NCI-H128 (cell line): ENCODE data around the gene PDE1C.

Source experiments
- DNase-seq: peaks from one replicate; lab custom pipeline; 2025; ENCODE audit not compliant: unreplicated experiment; lab: John Stamatoyannopoulos, UW

Gene PDE1C

DNA sequence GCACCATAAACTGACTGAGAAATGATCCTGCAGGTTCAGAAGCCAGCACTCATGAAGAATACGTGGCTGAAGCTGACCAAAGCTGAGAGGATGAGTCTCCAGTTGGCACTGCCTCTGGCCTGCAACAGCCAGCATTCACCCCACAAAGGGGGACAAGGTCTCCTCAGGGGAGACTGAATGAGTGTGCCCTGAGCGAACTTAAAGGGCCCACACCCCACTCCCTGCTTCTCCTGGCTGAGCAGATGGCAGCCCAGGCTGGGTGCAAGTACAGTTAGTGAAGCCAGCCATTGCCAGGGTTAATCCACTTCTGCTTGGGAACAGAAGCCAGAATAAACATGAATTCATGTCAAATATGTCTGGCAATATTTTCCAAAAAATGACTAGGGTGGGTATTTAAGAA lies 285.1 kb downstream of the PDE1C start:
- DNase-seq, result no peak

- DNase-seq, result no peak
Measured at GRCh38 chr7:31783221-31783620, 287.0 kb downstream of the PDE1C start.

DNA sequence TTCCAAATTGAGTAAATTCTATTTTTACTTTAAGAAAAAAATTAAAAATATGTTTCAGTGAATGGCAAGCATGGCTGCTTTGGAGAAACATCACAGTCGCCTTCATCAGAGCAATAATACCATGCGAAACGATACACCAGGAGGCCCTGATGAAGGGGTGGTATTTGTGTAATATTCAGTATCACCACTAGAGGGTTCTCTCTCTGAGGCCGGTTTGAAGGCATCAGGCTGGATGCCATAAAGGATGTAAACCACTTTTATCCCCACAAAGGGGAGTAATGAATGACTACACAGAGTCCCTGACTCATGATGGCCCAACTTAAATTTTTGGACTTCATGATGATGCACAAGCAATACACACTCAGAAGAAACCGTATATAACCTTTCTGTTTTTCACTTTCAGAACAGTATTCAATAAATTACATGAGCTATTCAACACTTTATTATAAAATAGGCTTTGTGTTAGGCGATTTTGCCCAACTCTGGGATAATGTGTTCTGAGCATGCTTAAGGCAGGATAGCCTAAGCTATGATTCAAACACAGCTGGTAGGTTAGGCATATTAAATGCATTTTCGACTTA lies 287.7 kb downstream of the PDE1C start:
- no peak for DNase-seq

GRCh38 chr7:31778296-31778695 lies 291.9 kb downstream of the PDE1C start:
- no peak for DNase-seq

DNA sequence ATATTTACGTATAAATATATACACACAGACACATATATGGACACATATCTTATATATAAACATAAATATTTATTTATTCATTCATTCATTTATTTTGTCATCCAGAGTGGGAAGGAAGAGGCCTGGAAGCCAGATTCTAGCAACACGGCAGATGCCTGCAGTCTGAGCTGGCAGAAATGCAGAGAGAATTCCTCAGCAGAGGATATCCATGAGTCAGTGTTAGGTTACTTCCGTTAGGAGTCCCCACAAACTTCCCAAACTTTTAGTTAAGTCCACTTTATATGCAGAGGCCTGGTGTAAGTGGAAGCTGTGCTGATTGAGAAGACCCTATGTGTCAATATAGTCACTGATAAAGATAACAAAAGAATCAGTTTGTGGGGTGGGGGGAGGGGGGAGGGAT lies 293.6 kb downstream of the PDE1C start:
- no peak for DNase-seq

DNA sequence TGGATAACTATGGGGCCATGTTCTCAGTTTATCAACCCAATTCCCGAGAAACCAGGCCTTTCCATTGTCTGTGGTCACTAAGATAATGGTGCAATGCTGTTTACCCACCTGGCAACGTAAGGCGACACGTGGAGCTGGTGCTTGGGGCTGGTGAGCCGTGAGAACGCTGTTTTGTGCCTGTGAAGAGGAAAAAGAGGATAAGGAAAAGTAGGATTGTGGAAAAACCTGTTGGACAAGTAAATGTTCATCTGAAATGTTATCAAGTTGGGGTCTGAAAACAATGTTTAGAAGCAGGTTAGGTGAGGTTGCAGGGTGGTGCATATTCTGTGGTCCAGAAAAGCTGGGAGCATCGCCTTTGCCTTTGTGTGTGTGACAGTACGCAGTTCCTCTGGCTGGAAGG lies 294.7 kb downstream of the PDE1C start:
- no peak for DNase-seq

GRCh38 chr7:31772211-31772610 lies 298.0 kb downstream of the PDE1C start:
- DNase-seq, result no peak

- DNase-seq, result no peak
Measured at GRCh38 chr7:31767686-31768358, 302.4 kb downstream of the PDE1C start.

GRCh38 chr7:31764462-31764861 lies 305.7 kb downstream of the PDE1C start:
- no peak for DNase-seq

DNA sequence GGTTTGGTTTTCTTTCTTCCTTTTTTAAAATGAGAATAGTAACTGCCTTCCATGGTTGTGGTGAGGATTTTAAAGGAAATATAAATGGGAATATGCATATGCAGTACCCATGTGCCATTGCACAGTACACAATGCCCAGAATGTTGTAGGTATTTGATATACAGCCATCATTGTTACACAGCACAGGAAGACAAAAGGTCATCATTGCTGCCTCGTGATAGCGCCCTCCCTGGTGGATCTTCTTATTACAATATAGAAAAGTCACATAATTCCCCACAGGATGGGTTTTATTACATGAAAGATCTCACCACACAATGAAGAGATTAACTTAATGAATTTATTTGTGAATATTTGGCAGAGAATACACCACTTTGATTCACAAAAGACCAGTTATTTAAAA lies 306.7 kb downstream of the PDE1C start:
- DNase-seq, result no peak

GRCh38 chr7:31761646-31762045 lies 308.6 kb downstream of the PDE1C start:
- no peak for DNase-seq

- no peak for DNase-seq
Measured at GRCh38 chr7:31758755-31759154, 311.5 kb downstream of the PDE1C start.

- no peak for DNase-seq
Measured at GRCh38 chr7:31751726-31752125, 318.5 kb downstream of the PDE1C start.

DNA sequence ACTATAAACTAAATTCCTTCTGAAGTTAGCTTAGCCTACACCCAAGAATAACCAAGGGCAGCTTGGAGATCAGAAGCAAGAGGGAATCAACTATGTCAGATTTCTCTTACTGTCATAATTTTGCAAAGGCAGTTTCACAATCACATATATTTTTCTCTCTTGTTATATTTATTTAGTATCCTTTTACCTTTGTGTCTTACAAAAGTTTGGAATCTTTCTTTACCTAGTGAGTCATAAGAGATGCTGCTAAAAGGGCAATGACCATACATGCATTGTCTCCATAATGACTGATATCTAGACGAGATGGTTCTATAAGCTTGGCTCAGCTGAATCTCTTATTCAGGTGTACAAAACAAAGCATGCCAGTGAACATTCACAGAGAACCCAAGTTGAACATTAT lies 322.1 kb downstream of the PDE1C start:
- DNase-seq, result no peak

GRCh38 chr7:31747553-31747952 lies 322.7 kb downstream of the PDE1C start:
- no peak for DNase-seq

GRCh38 chr7:31744294-31744874 lies 325.8 kb downstream of the PDE1C start:
- peak; percentile 28 for DNase-seq

DNA sequence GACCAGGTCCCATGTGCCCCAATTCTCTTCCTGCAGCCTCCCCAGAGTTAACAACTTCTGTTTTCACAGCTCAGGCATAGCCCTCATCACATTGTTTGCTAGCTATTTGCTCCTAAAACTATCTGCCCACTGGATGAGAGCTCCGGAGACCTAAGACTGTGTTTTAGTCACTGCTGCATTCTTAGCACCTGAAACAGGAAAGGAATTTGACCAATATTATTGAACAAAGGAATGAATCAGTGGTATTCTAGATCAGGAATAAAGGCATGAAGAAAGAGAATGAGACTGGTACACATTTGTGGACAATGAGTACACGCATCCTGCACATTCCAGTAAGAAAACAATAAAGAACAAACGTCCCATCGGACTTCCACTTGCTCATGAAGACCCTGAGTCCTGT lies 328.4 kb downstream of the PDE1C start:
- DNase-seq, result no peak

DNA sequence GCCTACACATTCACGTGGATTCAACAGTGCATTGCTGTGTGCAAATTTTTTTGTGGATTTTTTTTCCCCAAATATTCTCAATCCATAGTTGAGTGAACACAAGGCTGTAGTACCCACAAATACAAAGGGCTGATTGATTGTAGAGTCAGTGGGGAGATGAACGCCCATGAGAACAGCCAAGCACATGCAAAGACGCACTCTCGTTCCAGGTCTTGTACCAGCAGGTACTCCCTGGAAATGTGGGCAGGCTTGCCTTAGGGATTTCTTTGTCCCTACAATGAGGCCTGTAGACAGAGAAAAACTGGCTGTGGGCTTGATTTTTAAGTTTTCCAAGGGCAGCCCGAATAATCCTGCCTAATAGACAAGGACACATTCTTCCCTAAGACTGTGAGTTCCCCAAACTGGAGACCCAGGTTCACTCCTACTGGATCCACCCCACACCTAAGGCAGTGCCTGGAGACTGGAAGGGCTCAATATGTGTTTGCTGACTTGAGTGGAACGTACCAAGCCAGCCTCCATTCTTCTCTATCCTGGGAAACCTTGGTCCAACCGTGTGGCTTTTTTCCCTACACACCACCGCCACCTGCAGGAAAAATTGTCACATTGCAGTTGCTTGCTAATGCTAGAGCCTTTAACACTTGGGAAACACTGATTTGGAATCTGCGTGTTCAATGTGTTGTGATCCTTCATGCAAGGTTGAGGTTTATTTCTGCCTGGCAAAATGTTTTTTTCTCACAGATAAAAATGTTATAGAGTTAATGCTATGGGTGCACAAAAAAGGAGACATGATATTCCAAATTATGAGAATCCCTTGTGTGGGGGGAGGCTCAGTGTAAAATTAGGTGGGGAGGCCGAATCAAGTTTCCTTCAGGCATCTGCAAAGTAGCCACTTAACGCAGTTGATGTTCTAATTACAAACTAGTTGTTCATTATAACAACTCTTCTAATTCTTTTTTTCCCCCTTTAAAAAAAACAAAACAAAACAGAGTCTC lies 333.9 kb downstream of the PDE1C start:
- DNase-seq, result peak; percentile 71

GRCh38 chr7:31734456-31734855 lies 335.8 kb downstream of the PDE1C start:
- DNase-seq, result no peak

GRCh38 chr7:31729195-31729804 lies 340.9 kb downstream of the PDE1C start:
- DNase-seq, result no peak

GRCh38 chr7:31724696-31725095 lies 345.5 kb downstream of the PDE1C start:
- DNase-seq, result no peak
